Measurements from ENCODE around the gene TXNDC11.

Gene TXNDC11

DNA sequence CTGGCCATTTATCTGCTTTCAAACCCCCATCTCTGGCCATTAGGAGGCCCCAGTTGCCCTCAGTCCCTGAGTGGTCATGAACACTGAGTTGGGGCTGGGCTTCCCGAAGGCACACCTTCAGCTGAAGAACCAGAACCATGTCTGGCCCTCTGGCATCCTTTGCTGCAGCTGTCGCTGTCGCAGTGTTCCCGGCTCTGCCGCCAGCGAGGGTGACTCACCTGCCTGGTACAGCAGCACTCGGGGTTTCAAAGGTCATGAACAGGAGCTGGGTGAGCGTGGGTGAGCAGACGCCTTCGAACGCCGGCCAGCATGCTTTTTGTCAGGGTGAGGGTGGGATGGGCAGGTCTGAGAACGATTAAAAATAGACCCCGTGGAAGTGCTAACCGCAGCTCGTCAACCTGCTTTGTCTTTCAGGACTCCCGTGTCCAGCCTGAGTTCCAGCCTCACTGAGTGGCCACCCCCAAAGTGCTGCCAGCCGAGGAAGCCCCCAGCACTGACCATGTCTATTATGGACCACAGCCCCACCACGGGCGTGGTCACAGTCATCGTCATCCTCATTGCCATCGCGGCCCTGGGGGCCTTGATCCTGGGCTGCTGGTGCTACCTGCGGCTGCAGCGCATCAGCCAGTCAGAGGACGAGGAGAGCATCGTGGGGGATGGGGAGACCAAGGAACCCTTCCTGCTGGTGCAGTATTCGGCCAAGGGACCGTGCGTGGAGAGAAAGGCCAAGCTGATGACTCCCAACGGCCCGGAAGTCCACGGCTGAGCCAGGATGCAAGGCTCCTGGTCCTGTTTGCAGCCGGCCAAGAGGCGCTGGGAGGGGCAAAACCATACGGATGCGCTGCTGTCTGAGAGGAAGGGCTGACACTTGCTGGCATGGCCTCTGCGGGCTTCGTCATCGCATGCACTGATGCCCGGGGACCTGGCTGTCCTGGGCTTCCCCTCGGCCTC, 66.8 kb downstream of the TXNDC11 start:
- no peak overlapping the region for H3K4me3 ChIP-seq (ENCODE audit: low read depth, low read length)
- TF ChIP-seq, protein P1, sequence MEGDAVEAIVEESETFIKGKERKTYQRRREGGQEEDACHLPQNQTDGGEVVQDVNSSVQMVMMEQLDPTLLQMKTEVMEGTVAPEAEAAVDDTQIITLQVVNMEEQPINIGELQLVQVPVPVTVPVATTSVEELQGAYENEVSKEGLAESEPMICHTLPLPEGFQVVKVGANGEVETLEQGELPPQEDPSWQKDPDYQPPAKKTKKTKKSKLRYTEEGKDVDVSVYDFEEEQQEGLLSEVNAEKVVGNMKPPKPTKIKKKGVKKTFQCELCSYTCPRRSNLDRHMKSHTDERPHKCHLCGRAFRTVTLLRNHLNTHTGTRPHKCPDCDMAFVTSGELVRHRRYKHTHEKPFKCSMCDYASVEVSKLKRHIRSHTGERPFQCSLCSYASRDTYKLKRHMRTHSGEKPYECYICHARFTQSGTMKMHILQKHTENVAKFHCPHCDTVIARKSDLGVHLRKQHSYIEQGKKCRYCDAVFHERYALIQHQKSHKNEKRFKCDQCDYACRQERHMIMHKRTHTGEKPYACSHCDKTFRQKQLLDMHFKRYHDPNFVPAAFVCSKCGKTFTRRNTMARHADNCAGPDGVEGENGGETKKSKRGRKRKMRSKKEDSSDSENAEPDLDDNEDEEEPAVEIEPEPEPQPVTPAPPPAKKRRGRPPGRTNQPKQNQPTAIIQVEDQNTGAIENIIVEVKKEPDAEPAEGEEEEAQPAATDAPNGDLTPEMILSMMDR (IDR thresholded peaks at IDR 0.05; ENCODE audit: low read depth, low read length), result no peak

DNA sequence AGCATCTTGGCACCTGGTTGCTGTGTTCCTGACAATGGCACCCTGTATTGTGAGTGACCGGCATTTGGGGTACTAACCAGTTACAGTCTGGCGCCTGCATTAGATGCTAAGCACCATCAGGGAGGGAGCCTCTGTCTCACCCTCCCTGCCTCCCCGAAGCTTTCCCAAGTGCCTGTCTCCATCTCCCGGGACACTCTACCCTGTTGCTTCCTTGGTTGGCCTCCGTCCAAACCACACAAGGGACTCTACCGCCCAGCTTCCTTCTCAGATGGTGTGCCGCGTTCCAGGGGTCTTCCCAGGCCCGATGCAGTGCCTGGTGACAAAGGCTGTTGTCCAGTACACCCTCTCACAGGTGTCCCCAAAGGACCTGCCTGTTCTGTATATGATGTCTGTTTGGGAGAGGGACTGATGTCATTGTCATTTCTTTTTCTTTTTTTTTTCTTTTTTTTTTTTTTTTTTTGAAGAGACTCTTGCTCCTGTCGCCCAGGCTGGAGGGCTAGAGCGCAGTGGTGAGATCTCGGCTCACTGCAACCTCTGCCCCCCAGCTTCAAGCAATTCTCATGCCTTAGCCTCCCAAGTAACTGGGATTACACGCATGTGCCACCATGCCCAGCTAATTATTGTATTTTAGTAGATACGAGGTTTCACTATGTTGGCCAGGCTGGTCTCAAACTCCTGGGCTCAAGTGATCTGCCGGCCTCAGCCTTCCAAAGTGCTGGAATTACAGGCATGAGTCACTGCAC, 67.7 kb downstream of the TXNDC11 start:
- no peak overlapping the region for H3K4me3 ChIP-seq (ENCODE audit: low read depth, low read length)
- TF ChIP-seq, protein P1 (IDR thresholded peaks at IDR 0.05; ENCODE audit: low read depth, low read length), result no peak

DNA sequence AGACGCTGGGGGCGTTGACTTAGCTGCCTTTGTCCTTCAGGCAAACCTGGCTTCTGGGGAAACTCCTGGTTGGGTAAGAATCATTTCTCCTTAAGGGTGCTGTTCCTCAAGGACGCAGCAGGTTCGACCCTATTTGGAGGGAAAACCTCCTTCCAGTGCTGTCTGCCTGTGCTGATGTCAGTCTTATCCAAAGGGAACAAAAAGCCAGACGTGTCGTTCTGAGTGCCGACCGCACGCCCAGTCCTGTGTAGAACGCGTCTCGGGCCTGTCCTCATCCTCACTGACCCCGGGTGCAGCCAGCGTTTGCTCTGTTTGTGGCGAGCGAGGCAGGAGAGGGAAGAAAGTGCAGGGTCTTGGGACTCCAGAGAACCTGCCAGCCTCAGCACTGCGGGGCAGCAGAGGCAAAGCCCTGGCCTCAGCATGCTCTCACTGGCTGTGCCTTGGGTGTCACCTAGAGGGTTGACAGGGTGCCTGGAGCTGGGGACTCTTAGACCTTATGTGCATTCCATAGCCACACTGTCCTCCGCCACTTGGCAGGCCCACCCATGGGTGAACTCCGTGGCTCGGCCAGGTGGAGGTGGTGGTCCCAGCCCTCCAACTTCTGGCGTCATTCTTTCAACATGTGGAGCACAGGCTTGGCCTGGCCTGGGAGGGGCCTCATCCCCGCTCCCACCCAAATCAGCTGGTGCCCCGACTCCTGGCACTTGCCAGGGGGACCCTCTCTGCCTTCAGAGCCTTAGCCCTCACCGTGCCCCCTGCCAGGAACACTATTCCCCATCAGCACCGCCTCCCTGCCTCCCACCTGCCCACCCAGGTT, 68.4 kb downstream of the TXNDC11 start:
- no peak overlapping the region for H3K4me3 ChIP-seq (ENCODE audit: low read depth, low read length)
- TF ChIP-seq, protein P1 (IDR thresholded peaks at IDR 0.05; ENCODE audit: low read depth, low read length), result no peak

DNA sequence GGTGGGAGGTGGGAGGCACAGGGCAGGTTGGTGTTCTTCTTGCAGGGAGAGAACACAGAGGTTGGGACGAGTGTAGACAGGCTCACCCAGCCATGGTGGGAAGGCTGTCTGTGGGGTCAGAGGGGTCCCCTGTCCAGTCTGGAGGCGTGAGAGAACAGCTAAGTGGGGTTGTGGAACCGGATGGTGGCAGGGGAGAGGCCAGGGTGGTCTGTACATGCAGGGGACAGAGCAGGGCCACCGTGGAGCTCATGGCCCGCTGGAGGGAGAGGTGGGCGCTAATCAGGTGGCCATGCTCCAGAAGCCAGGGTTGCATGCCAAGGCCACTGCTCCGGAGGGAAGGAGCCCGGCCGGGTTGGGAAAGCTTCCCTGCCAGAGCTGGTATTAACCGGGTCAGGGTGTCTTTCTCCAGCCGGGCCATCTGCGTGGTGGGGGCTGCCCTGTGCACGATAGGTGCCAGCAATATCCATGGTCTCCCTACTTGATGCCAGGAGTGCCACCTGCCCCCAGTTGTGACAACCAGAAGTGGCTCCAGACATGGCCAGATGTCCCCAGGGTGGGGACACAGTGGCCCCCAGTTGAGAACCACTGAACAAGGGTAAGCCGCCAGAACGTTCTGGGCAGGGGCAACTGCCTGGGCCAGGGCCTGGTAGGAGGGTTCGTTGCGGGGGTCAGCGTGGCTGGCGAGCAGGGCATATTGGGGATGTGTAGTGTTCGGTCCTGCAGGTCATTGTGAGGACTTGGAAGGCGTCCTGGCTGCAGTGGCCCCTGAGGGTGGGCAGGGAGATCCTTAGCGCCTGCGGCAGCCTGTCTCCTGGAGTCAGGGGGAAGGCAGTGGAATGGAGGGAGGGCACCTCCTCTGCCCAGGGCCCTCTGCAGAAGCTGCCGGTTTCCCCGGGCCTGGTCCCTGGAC, 69.3 kb downstream of the TXNDC11 start:
- TF ChIP-seq, protein P1 (IDR thresholded peaks at IDR 0.05; ENCODE audit: low read depth, low read length), result no peak
- H3K4me3 ChIP-seq (ENCODE audit: low read depth, low read length), result no peak overlapping the region

DNA sequence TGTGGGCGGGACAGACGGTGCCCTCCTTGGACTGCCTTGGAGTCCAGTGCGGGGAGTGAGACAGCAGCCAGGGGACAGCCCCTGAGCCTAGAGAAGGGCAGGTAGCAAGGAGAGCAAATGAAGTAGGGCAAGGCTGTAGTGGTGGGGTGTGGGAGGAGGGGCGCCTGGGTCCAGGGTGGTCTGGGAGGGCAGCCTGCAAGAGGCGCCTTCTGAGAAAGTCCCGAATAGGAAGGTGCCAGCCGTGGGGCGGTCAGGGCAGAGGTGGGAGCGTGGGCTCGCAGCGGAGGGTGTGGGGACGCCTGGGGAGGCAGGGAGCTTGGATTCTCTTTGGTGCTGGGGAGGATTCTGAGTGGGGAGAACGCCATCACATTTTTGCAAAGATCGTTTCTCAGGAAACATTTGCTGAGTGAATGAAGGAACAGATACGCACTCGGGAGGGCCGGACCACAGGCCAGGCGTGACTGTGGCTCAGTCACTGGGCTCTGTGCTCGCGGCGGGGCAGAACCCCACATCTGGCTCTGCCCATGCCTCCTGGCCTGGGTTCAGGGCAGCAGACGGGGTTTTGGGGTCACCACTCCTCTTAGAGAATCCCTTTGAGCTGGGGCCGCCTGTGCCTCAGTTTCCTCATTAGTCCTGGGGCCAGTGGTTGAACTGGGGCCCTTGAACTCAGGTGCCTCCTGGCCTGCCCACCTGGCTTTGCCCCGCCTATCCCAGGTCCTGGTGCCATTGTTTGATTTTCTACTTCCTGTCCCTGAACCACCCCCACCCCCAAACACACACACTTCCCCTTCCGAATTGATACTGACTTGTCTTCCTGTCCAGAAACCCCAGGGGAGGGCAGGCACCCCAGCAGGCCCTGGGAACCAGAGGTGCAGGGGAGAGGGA, 70.2 kb downstream of the TXNDC11 start:
- H3K4me3 ChIP-seq (ENCODE audit: low read depth, low read length), result no peak overlapping the region
- TF ChIP-seq, protein P1 (IDR thresholded peaks at IDR 0.05; ENCODE audit: low read depth, low read length), result no peak
